Fibroblast of mammary gland (primary cell): ENCODE data around the gene NRXN3.
A peak's percentile ranks its signal among the peaks of the same experiment; 100 is the strongest.

Experiments
- DNase-seq: peaks from one replicate; pipeline ENCODE4 v3.0.0-alpha.2; 2010; ENCODE audit warnings: low read depth
- H3K4me3 ChIP-seq: 2 replicates; pipeline ENCODE4 v1.5.1; 2011; ENCODE audit warnings: low read depth, mild to moderate bottlenecking, low read length, moderate library complexity; ENCODE audit not compliant: control insufficient read depth
- TF ChIP-seq, protein P1 (sequence below): conservative IDR thresholded peaks from 2 replicates; pipeline ENCODE4 v1.5.1; 2011; ENCODE audit warnings: low read depth, low read length, inconsistent platforms; ENCODE audit not compliant: control insufficient read depth, insufficient read depth

Gene NRXN3

DNA sequence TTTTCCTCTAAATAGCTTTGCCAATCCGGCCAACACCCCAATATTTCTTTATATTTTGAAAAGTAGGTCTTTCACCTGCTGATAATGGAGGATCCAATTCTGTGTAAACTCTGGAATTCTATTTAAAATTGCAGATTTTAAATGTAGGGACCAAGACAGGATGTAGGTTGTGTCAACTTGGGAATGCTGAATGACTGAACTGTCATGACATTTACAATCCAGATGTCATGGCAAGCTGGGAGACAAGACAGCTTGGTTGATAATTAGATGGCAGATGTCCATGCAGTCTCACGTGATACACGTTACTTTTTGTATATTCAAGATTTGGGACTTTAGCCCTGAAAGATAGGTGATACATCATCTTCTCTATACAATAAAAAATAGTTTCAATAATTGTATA, 1564.0 kb downstream of the NRXN3 start:
- DNase-seq: no peak
- H3K4me3 ChIP-seq: no peak overlapping the region
- TF ChIP-seq, protein P1, sequence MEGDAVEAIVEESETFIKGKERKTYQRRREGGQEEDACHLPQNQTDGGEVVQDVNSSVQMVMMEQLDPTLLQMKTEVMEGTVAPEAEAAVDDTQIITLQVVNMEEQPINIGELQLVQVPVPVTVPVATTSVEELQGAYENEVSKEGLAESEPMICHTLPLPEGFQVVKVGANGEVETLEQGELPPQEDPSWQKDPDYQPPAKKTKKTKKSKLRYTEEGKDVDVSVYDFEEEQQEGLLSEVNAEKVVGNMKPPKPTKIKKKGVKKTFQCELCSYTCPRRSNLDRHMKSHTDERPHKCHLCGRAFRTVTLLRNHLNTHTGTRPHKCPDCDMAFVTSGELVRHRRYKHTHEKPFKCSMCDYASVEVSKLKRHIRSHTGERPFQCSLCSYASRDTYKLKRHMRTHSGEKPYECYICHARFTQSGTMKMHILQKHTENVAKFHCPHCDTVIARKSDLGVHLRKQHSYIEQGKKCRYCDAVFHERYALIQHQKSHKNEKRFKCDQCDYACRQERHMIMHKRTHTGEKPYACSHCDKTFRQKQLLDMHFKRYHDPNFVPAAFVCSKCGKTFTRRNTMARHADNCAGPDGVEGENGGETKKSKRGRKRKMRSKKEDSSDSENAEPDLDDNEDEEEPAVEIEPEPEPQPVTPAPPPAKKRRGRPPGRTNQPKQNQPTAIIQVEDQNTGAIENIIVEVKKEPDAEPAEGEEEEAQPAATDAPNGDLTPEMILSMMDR: no peak

DNA sequence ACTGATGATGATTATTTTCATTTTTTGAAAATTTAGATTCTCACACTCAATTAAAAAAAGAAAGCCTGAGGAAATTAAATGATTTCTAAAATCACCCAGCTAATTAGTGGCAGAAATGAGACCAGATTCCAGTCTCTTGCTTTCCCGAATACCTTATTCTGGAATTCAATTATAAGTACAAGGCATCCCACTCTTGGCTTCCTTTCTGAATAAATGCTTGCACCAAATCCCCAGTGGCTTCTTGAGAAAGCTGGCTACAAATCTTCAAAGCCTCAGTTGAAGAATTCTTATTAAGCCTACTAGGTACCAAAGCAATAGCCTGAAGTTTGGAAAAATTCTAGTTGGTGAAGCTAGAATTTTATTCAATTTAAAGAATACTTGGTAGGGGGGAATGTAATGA, 1564.5 kb downstream of the NRXN3 start:
- no peak for DNase-seq
- TF ChIP-seq, protein P1: no peak
- H3K4me3 ChIP-seq: no peak overlapping the region

DNA sequence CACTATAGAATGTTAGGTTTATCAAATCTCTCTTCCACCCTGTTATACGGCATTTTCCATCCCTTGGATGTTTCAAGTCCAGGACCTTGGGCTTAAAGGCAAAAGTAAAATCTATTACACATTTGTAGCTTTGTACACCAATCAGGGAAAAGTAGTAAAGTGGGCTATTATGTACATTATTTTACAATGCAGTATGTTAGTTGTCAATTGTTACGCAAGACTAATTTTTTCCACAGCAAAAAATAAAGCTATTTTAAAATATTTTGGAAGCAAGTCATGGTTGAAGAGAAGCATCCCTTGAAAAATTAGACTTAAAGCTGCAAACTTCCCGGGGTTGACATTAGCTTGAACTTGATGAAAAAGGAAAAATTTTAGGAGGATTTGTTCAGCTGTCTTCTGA, 1564.9 kb downstream of the NRXN3 start:
- H3K4me3 ChIP-seq: no peak overlapping the region
- TF ChIP-seq, protein P1: no peak
- DNase-seq: no peak

DNA sequence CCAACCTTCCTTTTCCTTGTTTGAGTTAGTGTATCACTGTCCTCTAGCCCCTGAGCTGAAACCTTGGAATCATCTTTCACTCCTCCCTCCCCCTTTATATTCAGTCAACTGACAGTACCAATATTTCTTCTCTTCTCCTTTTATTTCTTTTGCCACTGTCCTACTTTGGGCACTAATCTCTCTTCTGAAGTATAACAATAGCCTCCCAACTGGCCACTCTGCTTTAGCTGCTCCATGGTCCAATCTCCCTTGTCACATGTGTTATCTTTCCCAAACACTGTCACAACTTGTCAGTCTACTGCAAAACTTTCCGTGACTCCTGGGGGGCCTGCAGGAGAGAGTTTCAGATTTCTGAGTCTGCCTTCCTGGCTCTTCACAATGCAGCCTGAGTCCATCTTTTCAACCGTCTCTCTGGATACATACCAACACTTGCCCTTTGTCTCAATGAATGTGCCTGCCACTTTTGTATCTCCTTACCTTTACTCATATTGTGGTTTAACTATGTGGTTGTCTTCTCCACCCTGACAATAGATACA, 1570.0 kb downstream of the NRXN3 start:
- TF ChIP-seq, protein P1: no peak
- no peak overlapping the region for H3K4me3 ChIP-seq
- DNase-seq: no peak

DNA sequence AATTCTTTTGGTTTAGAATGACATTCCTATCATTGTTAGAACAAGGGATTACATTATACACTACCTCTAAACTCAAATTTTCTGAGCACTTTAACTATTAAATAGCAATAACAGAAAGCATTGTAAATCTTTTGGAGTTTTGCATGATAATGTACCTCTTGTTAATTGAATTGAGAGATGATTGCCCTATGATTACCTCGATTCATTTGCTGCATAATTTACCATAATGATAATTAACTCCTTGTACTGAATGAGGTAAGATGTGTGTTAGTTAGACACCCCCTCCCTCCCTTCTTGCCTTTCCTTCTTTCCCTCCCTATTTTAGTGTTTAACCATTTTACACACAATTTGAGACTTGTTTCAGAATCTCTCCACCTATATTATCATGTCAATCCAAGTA, 1572.0 kb downstream of the NRXN3 start:
- TF ChIP-seq, protein P1: no peak
- DNase-seq: no peak

GRCh38 chr14:79745046-79745445, 1574.9 kb downstream of the NRXN3 start:
- TF ChIP-seq, protein P1: no peak
- H3K4me3 ChIP-seq: no peak overlapping the region
- DNase-seq: peak; percentile 2

More for the DNA sequence above, 1572.0 kb downstream of the NRXN3 start:
- H3K4me3 ChIP-seq: no peak overlapping the region

DNA sequence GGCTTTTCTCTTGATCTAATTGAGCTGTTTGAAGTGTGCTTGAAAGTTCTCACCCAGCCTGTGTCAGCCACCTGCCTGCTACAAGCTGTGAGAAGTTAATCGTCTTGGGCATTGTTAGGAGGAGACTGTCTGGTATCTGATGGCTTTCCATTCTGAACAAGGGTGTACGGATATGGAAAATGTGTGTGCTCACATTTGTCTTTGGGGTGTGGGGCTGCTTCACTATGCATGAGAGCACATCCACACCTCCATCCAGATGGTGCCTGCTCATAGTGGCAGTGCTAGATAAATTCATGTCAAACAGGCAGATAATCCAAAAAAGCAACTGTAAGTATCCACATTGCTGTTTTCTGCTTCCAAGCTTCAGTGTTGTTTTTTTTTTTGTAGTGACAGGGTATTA, 1578.9 kb downstream of the NRXN3 start:
- TF ChIP-seq, protein P1: no peak

More for the DNA sequence above, 1578.9 kb downstream of the NRXN3 start:
- no peak overlapping the region for H3K4me3 ChIP-seq
- no peak for DNase-seq
